Measurements from ENCODE around the gene GALK2. TPM values are rescaled to one million over a fixed set of nuclear protein-coding genes. Genes with fewer than 3 reads are reported as not detected.
"Not testable (repeated sequence)": the region's sequence is repeated elsewhere in the genome, so short reads cannot be mapped to it uniquely, and the experiment has no call there.

The GALK2 gene
- total RNA-seq, 1 experiment from 2014 or later: 29.0 TPM

- no peaks in the 10 kb centered on the region for H3K9me2 ChIP-seq (ENCODE audit: insufficient read depth)
- H3F3A ChIP-seq (ENCODE audit: insufficient read depth, low read depth): no peaks in the 10 kb centered on the region
- no TSS peak for BruUV-seq (replicated peaks)
- no peak overlapping the region for H2AFZ ChIP-seq
- intact Hi-C loops (cut with micrococcal nuclease; ENCODE audit: unreplicated experiment): no loop called here
- TF ChIP-seq CTCF (conservative IDR thresholded peaks at IDR 0.05) (no peak), EZH2 (IDR thresholded peaks at IDR 0.05; ENCODE audit: low read depth) (no peak)
- H3K36me3 ChIP-seq (ENCODE audit: low read depth): no peaks in the 10 kb centered on the region
- H3K27ac ChIP-seq: no peak overlapping the region
- H3K27me3 ChIP-seq (ENCODE audit: insufficient read depth, low read depth): no peaks in the 10 kb centered on the region
- CTCF ChIA-PET: no interaction called here
- no peak overlapping the region for H3K4me3 ChIP-seq
- no peaks in the 10 kb centered on the region for H3K4me1 ChIP-seq (replicated peaks; ENCODE audit: insufficient read depth)
- no peaks in the 10 kb centered on the region for H3K79me2 ChIP-seq (ENCODE audit: low read depth)
- H4K20me1 ChIP-seq (ENCODE audit: insufficient read depth): no peaks in the 10 kb centered on the region
- H3K4me2 ChIP-seq: no peak overlapping the region
- POLR2A ChIA-PET (ENCODE audit: unreplicated experiment): no interaction called here
- no peak for DNase-seq
- no peaks in the 10 kb centered on the region for H3K9me3 ChIP-seq (ENCODE audit: insufficient read depth, low read depth)
Observed at GRCh38 chr15:49343546-49343945, 173.5 kb downstream of the GALK2 start.

GRCh38 chr15:49354439-49354838, 184.4 kb downstream of the GALK2 start:
- H3K79me2 ChIP-seq (ENCODE audit: low read depth); H3K4me1 ChIP-seq (replicated peaks; ENCODE audit: insufficient read depth); DNase-seq; H4K20me1 ChIP-seq (ENCODE audit: insufficient read depth); intact Hi-C loops (cut with micrococcal nuclease; ENCODE audit: unreplicated experiment); H3K9me3 ChIP-seq (ENCODE audit: insufficient read depth, low read depth); H2AFZ ChIP-seq; H3F3A ChIP-seq (ENCODE audit: insufficient read depth, low read depth); H3K36me3 ChIP-seq (ENCODE audit: low read depth); H3K4me3 ChIP-seq; H3K9me2 ChIP-seq (ENCODE audit: insufficient read depth); POLR2A ChIA-PET (ENCODE audit: unreplicated experiment); BruUV-seq (replicated peaks); CTCF ChIA-PET; H3K27ac ChIP-seq; H3K4me2 ChIP-seq; H3K27me3 ChIP-seq (ENCODE audit: insufficient read depth, low read depth): not testable (repeated sequence)

GRCh38 chr15:49361370-49361769, 191.3 kb downstream of the GALK2 start:
- no peak overlapping the region for H2AFZ ChIP-seq
- no peak overlapping the region for H3K4me2 ChIP-seq
- ChIA-PET POLR2A (ENCODE audit: unreplicated experiment) (no interaction called here), CTCF (no interaction called here)
- H3K9me3 ChIP-seq (ENCODE audit: insufficient read depth, low read depth): no peaks in the 10 kb centered on the region; the same call in 1 of the 2 replicates
- intact Hi-C loops (cut with micrococcal nuclease; ENCODE audit: unreplicated experiment): no loop called here
- H3K79me2 ChIP-seq (ENCODE audit: low read depth): no peaks in the 10 kb centered on the region
- no peak for DNase-seq
- no peak overlapping the region for H3K4me3 ChIP-seq
- no peak for TF ChIP-seq CTCF (conservative IDR thresholded peaks at IDR 0.05)
- TF ChIP-seq EZH2 (IDR thresholded peaks at IDR 0.05; ENCODE audit: low read depth): no peak
- H3F3A ChIP-seq (ENCODE audit: insufficient read depth, low read depth): no peaks in the 10 kb centered on the region
- no peaks in the 10 kb centered on the region for H3K36me3 ChIP-seq (ENCODE audit: low read depth)
- no TSS peak for BruUV-seq (replicated peaks)
- no peaks in the 10 kb centered on the region for H3K27me3 ChIP-seq (ENCODE audit: insufficient read depth, low read depth)
- H4K20me1 ChIP-seq (ENCODE audit: insufficient read depth): no peaks in the 10 kb centered on the region
- H3K9me2 ChIP-seq (ENCODE audit: insufficient read depth): no peaks in the 10 kb centered on the region
- H3K27ac ChIP-seq: no peak overlapping the region
- no peaks in the 10 kb centered on the region for H3K4me1 ChIP-seq (replicated peaks; ENCODE audit: insufficient read depth)

- Histone ChIP-seq H3K27me3 (ENCODE audit: insufficient read depth, low read depth) (no peaks in the 10 kb centered on the region), H3K4me3 (no peak overlapping the region), H3K4me1 (replicated peaks; ENCODE audit: insufficient read depth) (no peaks in the 10 kb centered on the region), H3K4me2 (no peak overlapping the region), H3K36me3 (ENCODE audit: low read depth) (no peaks in the 10 kb centered on the region), H3K9me3 (ENCODE audit: insufficient read depth, low read depth) (no peaks in the 10 kb centered on the region), H3F3A (ENCODE audit: insufficient read depth, low read depth) (no peaks in the 10 kb centered on the region), H3K9me2 (ENCODE audit: insufficient read depth) (no peaks in the 10 kb centered on the region), H2AFZ (no peak overlapping the region), H3K27ac (no peak overlapping the region), H4K20me1 (ENCODE audit: insufficient read depth) (no peaks in the 10 kb centered on the region), H3K79me2 (ENCODE audit: low read depth) (no peaks in the 10 kb centered on the region)
- no peak for DNase-seq
- ChIA-PET CTCF (no interaction called here), POLR2A (ENCODE audit: unreplicated experiment) (no interaction called here)
- no TSS peak for BruUV-seq (replicated peaks)
- TF ChIP-seq CTCF (conservative IDR thresholded peaks at IDR 0.05): no peak
- TF ChIP-seq EZH2 (IDR thresholded peaks at IDR 0.05; ENCODE audit: low read depth): no peak
- intact Hi-C loops (cut with micrococcal nuclease; ENCODE audit: unreplicated experiment): no loop called here
Observed at GRCh38 chr15:49366496-49366895, 196.4 kb downstream of the GALK2 start.
